ENCODE results near the gene ACIN1. TPM values are rescaled to one million over a fixed set of nuclear protein-coding genes. Genes with fewer than 3 reads are reported as not detected.

ACIN1 gene
- polyA plus RNA-seq, 4 donors: 53.8 to 228 (median 84.7) TPM

DNA sequence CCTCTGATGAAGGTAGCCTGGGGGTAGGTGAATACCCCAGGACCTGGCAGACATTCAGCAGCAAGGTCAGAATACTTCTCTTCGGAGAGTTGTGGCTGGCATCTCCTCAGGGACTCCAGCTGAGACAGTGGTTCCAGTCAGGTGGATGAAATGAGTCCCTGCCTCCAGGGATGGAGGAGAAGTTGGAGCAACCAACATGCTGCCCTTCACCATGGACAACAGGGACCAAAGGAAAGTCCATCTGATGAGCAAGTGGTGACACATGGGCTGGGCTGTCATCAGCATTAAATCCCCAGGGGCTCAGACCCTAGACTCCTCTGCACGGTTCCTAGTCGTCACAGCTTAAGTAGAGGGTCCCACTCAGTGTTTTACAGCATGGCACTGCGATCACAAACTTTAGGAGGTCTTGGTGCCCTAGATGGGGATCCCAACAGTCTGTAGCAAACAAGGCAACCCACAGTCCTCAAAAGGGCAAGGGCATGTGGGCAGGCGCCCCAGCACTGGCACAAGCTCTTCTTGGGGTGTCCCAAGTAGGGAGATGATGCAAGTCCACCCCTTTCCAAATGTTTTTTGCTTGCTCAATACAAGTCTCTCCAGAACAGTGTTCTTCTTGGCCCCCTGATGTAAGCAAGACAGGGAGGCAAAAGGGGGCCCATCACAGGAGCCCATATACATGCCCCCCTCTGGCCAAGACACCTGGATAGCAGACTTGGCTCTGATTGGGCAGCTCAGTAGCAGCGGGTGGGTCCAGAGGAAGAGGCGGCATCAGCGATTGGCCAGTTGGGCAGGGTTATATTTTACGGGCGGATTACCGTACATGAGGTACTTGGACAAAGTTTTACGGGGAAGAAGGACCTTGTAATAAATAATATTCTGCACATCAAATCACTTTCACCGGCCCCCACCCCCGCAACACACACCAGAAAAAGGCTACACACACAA is 26.8 kb downstream of the ACIN1 start:
- DNase-seq (no peak), FAIRE-seq (no peak)
- peak overlapping the region in 1 of 3 donors; percentile 14 for H3K27ac ChIP-seq (ENCODE audit: low read depth in 1 of 3, low read length in 2 of 3)
- H3K9me3 ChIP-seq (ENCODE audit: control insufficient read depth in 2 of 2, insufficient read depth in 1 of 2, low read depth in 1 of 2, low read length in 1 of 2): no peaks in the 10 kb centered on the region
- WGBS, 3 donors: 78 to 83% (median 82%) methylated on average over 14 of the region's 14 CpGs
- peaks cover 0 to 28% (median 2%) of the 10 kb centered on the region in 3 donors for H3K4me1 ChIP-seq (ENCODE audit: control insufficient read depth in 3 of 3, insufficient read depth in 2 of 3, low read depth in 1 of 3, low read length in 2 of 3)
- no peaks in the 10 kb centered on the region for H3K27me3 ChIP-seq (ENCODE audit: control insufficient read depth in 3 of 3, insufficient read depth in 3 of 3, low read length in 3 of 3)
- H3K36me3 ChIP-seq (ENCODE audit: control insufficient read depth in 3 of 3, insufficient read depth in 2 of 3, low read depth in 1 of 3, low read length in 3 of 3): peaks cover 14 to 62% (median 18%) of the 10 kb centered on the region in 3 donors
- no peak overlapping the region for H3K4me3 ChIP-seq (ENCODE audit: low read depth in 1 of 3, low read length in 3 of 3)

DNA sequence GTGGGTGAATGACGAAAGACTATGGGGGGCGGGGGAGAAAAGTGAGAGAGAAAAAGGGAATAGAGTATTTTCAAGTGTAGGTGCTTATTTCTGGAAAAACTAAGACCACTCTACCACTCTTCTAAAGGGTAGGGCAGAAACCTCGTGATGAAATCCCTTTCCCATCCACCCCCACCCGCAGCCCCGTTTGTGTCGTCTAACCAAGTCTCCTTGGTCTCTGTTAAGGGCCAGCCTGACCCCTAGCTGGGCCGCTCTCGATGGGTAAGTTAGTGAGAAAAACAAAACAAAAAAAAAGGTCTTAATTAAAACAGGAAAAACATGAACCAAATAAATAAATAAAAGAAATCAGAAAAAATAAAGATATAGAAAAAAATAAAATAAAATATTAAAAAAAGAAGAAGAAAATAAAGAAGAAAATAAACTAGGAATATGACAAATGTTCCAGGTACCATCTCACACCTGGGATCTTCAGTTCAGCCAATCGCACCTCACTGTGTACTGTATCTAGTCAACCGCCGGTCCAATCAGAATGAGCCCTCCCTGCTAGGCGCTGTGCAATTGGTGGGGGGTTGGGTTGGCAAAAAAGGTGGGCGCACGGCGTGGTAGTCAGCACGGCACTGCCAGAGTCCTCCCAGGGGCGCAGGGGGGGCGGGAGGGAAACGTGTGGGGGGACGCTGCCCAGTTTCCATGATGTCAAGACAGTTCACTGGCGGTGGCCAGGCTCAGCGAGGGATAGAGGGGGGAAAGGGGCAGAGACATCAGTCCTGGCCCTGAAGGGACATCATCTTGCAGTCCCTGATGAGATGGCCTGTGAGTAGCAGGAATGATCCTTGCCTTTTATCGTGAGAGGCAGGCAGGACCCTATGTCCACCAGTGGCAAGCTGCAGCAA is 27.8 kb downstream of the ACIN1 start:
- peaks cover 17 to 67% (median 28%) of the 10 kb centered on the region in 3 donors for H3K36me3 ChIP-seq (ENCODE audit: control insufficient read depth in 3 of 3, insufficient read depth in 2 of 3, low read depth in 1 of 3, low read length in 3 of 3)
- peaks cover 0 to 18% (median 2%) of the 10 kb centered on the region in 3 donors for H3K4me1 ChIP-seq (ENCODE audit: control insufficient read depth in 3 of 3, insufficient read depth in 2 of 3, low read depth in 1 of 3, low read length in 2 of 3)
- no peaks in the 10 kb centered on the region for H3K9me3 ChIP-seq (ENCODE audit: control insufficient read depth in 2 of 2, insufficient read depth in 1 of 2, low read depth in 1 of 2, low read length in 1 of 2)
- H3K27ac ChIP-seq (ENCODE audit: low read depth in 1 of 3, low read length in 2 of 3): no peak overlapping the region
- WGBS, 3 donors: 90 to 91% (median 90%) methylated on average over 23 of the region's 23 CpGs
- no peak for DNase-seq
- no peak for FAIRE-seq
- H3K27me3 ChIP-seq (ENCODE audit: control insufficient read depth in 3 of 3, insufficient read depth in 3 of 3, low read length in 3 of 3): no peaks in the 10 kb centered on the region
- H3K4me3 ChIP-seq (ENCODE audit: low read depth in 1 of 3, low read length in 3 of 3): no peak overlapping the region

- Histone ChIP-seq H3K27ac (ENCODE audit: low read depth in 1 of 3, low read length in 2 of 3) (no peak overlapping the region), H3K4me1 (ENCODE audit: control insufficient read depth in 3 of 3, insufficient read depth in 2 of 3, low read depth in 1 of 3, low read length in 2 of 3) (peaks cover 0 to 11% (median 2%) of the 10 kb centered on the region in 3 donors), H3K9me3 (ENCODE audit: control insufficient read depth in 2 of 2, insufficient read depth in 1 of 2, low read depth in 1 of 2, low read length in 1 of 2) (no peaks in the 10 kb centered on the region), H3K4me3 (ENCODE audit: low read depth in 1 of 3, low read length in 3 of 3) (no peak overlapping the region), H3K36me3 (ENCODE audit: control insufficient read depth in 3 of 3, insufficient read depth in 2 of 3, low read depth in 1 of 3, low read length in 3 of 3) (peaks cover 20 to 71% (median 31%) of the 10 kb centered on the region in 3 donors), H3K27me3 (ENCODE audit: control insufficient read depth in 3 of 3, insufficient read depth in 3 of 3, low read length in 3 of 3) (no peaks in the 10 kb centered on the region)
- WGBS, 3 donors: 89 to 91% (median 90%) methylated on average over 3 of the region's 3 CpGs
- FAIRE-seq (no peak), DNase-seq (no peak)
Observed at GRCh38 chr14:23066368-23066767, 28.6 kb downstream of the ACIN1 start.

DNA sequence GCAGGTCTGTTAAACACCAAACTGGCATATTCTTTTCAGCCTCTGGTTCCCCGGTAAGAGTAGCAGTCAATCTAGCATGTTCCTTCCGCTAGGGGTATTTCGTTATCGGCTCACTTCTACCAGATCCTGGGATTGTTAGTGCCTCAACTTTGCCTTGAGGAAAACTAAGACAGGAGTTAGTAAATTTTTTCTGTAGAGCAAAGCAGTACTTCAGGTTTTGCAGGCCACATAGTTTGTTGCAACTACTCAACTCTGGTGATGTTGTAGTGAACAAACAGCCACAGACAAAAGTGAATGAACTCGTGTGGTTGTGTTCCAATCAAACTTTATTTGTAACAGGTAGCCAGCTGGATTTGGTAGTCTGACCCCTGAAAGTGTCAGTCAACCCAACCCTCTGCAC is 31.3 kb downstream of the ACIN1 start:
- Histone ChIP-seq H3K36me3 (ENCODE audit: control insufficient read depth in 3 of 3, insufficient read depth in 2 of 3, low read depth in 1 of 3, low read length in 3 of 3) (peaks cover 22 to 88% (median 46%) of the 10 kb centered on the region in 3 donors), H3K27ac (ENCODE audit: low read depth in 1 of 3, low read length in 2 of 3) (no peak overlapping the region), H3K27me3 (ENCODE audit: control insufficient read depth in 3 of 3, insufficient read depth in 3 of 3, low read length in 3 of 3) (no peaks in the 10 kb centered on the region), H3K4me1 (ENCODE audit: control insufficient read depth in 3 of 3, insufficient read depth in 2 of 3, low read depth in 1 of 3, low read length in 2 of 3) (no peaks in the 10 kb centered on the region), H3K4me3 (ENCODE audit: low read depth in 1 of 3, low read length in 3 of 3) (no peak overlapping the region), H3K9me3 (ENCODE audit: control insufficient read depth in 2 of 2, insufficient read depth in 1 of 2, low read depth in 1 of 2, low read length in 1 of 2) (no peaks in the 10 kb centered on the region)
- FAIRE-seq (no peak), DNase-seq (no peak)
- WGBS, 3 donors: 85 to 89% (median 88%) methylated on average over 5 of the region's 5 CpGs

DNA sequence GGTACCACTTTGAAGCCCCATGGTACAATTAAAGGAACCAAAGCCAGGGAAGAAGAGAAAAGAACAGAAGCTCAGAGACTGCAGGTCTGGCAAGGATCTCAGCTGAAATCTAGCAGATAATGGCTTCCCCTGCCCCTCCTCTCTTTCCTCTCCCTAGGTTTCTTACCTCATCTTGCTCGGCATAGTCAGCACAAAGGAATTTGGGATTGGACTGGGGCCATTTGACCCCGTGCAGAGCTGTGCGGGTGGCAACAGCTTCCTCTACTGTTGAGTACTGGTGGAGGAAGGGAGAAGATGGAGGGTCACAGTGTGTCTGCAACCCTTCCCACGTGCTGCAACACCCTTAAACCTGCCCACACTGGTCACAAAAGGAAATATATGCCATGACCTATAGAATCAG is 32.9 kb downstream of the ACIN1 start:
- no peak overlapping the region for H3K27ac ChIP-seq (ENCODE audit: low read depth in 1 of 3, low read length in 2 of 3)

GRCh38 chr14:23060536-23061260 is 34.2 kb downstream of the ACIN1 start:
- H3K27me3 ChIP-seq (ENCODE audit: control insufficient read depth in 3 of 3, insufficient read depth in 3 of 3, low read length in 3 of 3): no peaks in the 10 kb centered on the region
- FAIRE-seq (no peak), DNase-seq (no peak)
- H3K27ac ChIP-seq (ENCODE audit: low read depth in 1 of 3, low read length in 2 of 3): no peak overlapping the region
- no peak overlapping the region for H3K4me3 ChIP-seq (ENCODE audit: low read depth in 1 of 3, low read length in 3 of 3)
- no peaks in the 10 kb centered on the region for H3K9me3 ChIP-seq (ENCODE audit: control insufficient read depth in 2 of 2, insufficient read depth in 1 of 2, low read depth in 1 of 2, low read length in 1 of 2)
- 93 to 97% (median 94%) methylated on average over 17 of the region's 17 CpGs for WGBS, 3 donors
- peaks cover 0 to 13% (median 2%) of the 10 kb centered on the region in 3 donors for H3K4me1 ChIP-seq (ENCODE audit: control insufficient read depth in 3 of 3, insufficient read depth in 2 of 3, low read depth in 1 of 3, low read length in 2 of 3)
- H3K36me3 ChIP-seq (ENCODE audit: control insufficient read depth in 3 of 3, insufficient read depth in 2 of 3, low read depth in 1 of 3, low read length in 3 of 3): peaks cover 18 to 67% (median 39%) of the 10 kb centered on the region in 3 donors

More for the DNA sequence above, 32.9 kb downstream of the ACIN1 start:
- Histone ChIP-seq H3K36me3 (ENCODE audit: control insufficient read depth in 3 of 3, insufficient read depth in 2 of 3, low read depth in 1 of 3, low read length in 3 of 3) (peaks cover 18 to 76% (median 39%) of the 10 kb centered on the region in 3 donors), H3K4me3 (ENCODE audit: low read depth in 1 of 3, low read length in 3 of 3) (no peak overlapping the region), H3K4me1 (ENCODE audit: control insufficient read depth in 3 of 3, insufficient read depth in 2 of 3, low read depth in 1 of 3, low read length in 2 of 3) (peaks cover 0 to 5% (median 0%) of the 10 kb centered on the region in 3 donors), H3K27me3 (ENCODE audit: control insufficient read depth in 3 of 3, insufficient read depth in 3 of 3, low read length in 3 of 3) (no peaks in the 10 kb centered on the region), H3K9me3 (ENCODE audit: control insufficient read depth in 2 of 2, insufficient read depth in 1 of 2, low read depth in 1 of 2, low read length in 1 of 2) (no peaks in the 10 kb centered on the region)
- WGBS, 3 donors: 17 to 26% (median 21%) methylated on average over 4 of the region's 4 CpGs
- FAIRE-seq (no peak), DNase-seq (peak in 1 of 2 donors; percentile 36)

DNA sequence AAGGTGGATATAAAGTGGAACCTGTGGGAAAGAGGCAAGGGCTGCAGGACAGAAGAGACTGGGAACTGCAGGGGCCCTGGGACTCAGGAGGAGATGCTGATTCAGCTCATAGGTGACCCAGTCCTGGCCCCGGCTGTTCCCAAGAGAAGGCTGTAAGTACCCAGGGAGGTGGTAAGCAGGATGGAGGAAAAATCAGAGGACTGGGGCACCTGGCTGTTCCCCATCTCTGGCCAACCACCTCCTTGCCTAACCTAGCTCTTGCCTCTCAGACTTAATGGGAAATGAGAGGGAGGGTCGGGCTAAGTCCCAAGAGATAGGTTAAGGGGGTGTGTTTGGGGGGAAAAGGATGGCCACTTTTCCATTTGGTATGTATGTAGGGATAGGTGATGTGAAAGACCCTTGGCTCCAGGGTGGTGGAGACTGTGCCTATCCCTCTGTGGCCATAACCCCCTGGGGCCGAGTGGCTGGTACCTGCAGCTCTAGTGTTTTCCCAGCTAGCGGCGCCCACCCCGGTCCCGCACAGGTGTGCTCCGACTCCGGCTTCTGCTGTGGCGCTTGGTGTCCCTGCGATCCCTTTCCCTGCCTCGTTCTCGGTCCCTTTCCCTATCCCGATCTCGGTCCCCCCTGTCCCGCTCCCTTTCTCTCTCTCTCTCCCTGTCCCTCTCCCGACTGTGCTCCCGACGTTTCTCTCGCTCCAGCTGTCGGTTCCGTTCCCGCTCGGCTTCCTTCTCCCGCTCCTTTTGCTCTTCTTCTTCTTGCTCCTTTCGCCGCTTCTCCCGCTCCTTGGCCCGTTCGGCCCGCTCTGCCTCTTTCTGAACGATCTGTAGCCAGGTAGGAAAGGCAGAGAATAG is 36.1 kb downstream of the ACIN1 start:
- FAIRE-seq (no peak), DNase-seq (no peak)
- Histone ChIP-seq H3K9me3 (ENCODE audit: control insufficient read depth in 2 of 2, insufficient read depth in 1 of 2, low read depth in 1 of 2, low read length in 1 of 2) (no peaks in the 10 kb centered on the region), H3K4me3 (ENCODE audit: low read depth in 1 of 3, low read length in 3 of 3) (no peak overlapping the region), H3K27ac (ENCODE audit: low read depth in 1 of 3, low read length in 2 of 3) (no peak overlapping the region), H3K27me3 (ENCODE audit: control insufficient read depth in 3 of 3, insufficient read depth in 3 of 3, low read length in 3 of 3) (no peaks in the 10 kb centered on the region), H3K4me1 (ENCODE audit: control insufficient read depth in 3 of 3, insufficient read depth in 2 of 3, low read depth in 1 of 3, low read length in 2 of 3) (peaks cover 0 to 13% (median 2%) of the 10 kb centered on the region in 3 donors), H3K36me3 (ENCODE audit: control insufficient read depth in 3 of 3, insufficient read depth in 2 of 3, low read depth in 1 of 3, low read length in 3 of 3) (peaks cover 18 to 60% (median 36%) of the 10 kb centered on the region in 3 donors)
- 91% methylated on average over 31 to 32 of the region's 32 CpGs for WGBS, 3 donors
